Stimulated activated naive CD8-positive, alpha-beta T cell treated with anti-CD3 and anti-CD28 coated beads, Interleukin-15, amount 100 ng/mL, for 72 hours (primary cell): Measurements from ENCODE around the gene CDH13.

Experiments
- ATAC-seq: fragments of 150-1000 bp; cut with Tn5 transposase; 2 replicates; pipeline ENCODE4 v1.10.0; 2021; ENCODE audit warnings: mild to moderate bottlenecking, moderate library complexity
- DNase-seq, 2 donors: peaks; one replicate each; pipeline ENCODE4 v3.0.0; 2021 to 2022
- H3K27ac Mint-ChIP-seq, 2 donors: one replicate each; pipeline ENCODE4 v1.8.0; 2022; ENCODE audit warnings: mild to moderate bottlenecking in 2 of 2, mixed read lengths in 2 of 2, moderate library complexity in 2 of 2
- H3K27me3 Mint-ChIP-seq: one replicate; pipeline ENCODE4 v1.8.0; 2022; ENCODE audit warnings: mixed read lengths
- H3K4me1 Mint-ChIP-seq: one replicate; pipeline ENCODE4 v1.8.0; 2022; ENCODE audit warnings: mild to moderate bottlenecking, mixed read lengths
- H3K4me3 Mint-ChIP-seq, 2 donors: one replicate each; pipeline ENCODE4 v1.8.0; 2022; ENCODE audit warnings: mild to moderate bottlenecking in 2 of 2, mixed read lengths in 2 of 2, moderate library complexity in 1 of 2
- H3K9me3 Mint-ChIP-seq, 2 donors: one replicate each; pipeline ENCODE4 v1.8.0; 2022; ENCODE audit warnings: mixed read lengths in 2 of 2

Gene CDH13

GRCh38 chr16:83351846-83352245 is 725.1 kb downstream of the CDH13 start:
- no peak for DNase-seq
- Mint-ChIP-seq H3K9me3 (no peaks in the 10 kb centered on the region), H3K27ac (no peak overlapping the region), H3K27me3 (no peaks in the 10 kb centered on the region), H3K4me3 (no peak overlapping the region), H3K4me1 (no peaks in the 10 kb centered on the region)
- no peak for ATAC-seq

- Mint-ChIP-seq H3K27me3 (no peaks in the 10 kb centered on the region), H3K27ac (no peak overlapping the region), H3K9me3 (no peaks in the 10 kb centered on the region), H3K4me3 (no peak overlapping the region), H3K4me1 (no peaks in the 10 kb centered on the region)
- no peak for DNase-seq
- ATAC-seq: no peak
These were observed 726.5 kb downstream of the CDH13 start for GRCh38 chr16:83353241-83353640.

- Mint-ChIP-seq H3K27ac (no peak overlapping the region), H3K4me3 (no peak overlapping the region)
These were observed 727.2 kb downstream of the CDH13 start for GRCh38 chr16:83354015-83354414.

GRCh38 chr16:83355570-83356218 is 728.9 kb downstream of the CDH13 start:
- no peak overlapping the region for H3K4me3 Mint-ChIP-seq
- no peaks in the 10 kb centered on the region for H3K27me3 Mint-ChIP-seq
- DNase-seq: no peak
- no peak for ATAC-seq
- H3K27ac Mint-ChIP-seq: no peak overlapping the region
- no peaks in the 10 kb centered on the region for H3K4me1 Mint-ChIP-seq
- no peaks in the 10 kb centered on the region for H3K9me3 Mint-ChIP-seq

More at GRCh38 chr16:83354015-83354414, 727.2 kb downstream of the CDH13 start:
- DNase-seq (no peak), ATAC-seq (no peak)
- Mint-ChIP-seq H3K4me1 (no peaks in the 10 kb centered on the region), H3K27me3 (no peaks in the 10 kb centered on the region), H3K9me3 (no peaks in the 10 kb centered on the region)

GRCh38 chr16:83356266-83356665 is 729.5 kb downstream of the CDH13 start:
- no peak overlapping the region for H3K4me3 Mint-ChIP-seq
- DNase-seq: no peak
- ATAC-seq: peak; percentile 64
- H3K27ac Mint-ChIP-seq: no peak overlapping the region
- H3K27me3 Mint-ChIP-seq: no peaks in the 10 kb centered on the region
- no peaks in the 10 kb centered on the region for H3K4me1 Mint-ChIP-seq
- no peaks in the 10 kb centered on the region for H3K9me3 Mint-ChIP-seq

GRCh38 chr16:83356986-83357385 is 730.2 kb downstream of the CDH13 start:
- no peak for ATAC-seq
- no peaks in the 10 kb centered on the region for H3K9me3 Mint-ChIP-seq
- no peak overlapping the region for H3K4me3 Mint-ChIP-seq
- no peak for DNase-seq
- no peak overlapping the region for H3K27ac Mint-ChIP-seq
- no peaks in the 10 kb centered on the region for H3K27me3 Mint-ChIP-seq
- no peaks in the 10 kb centered on the region for H3K4me1 Mint-ChIP-seq

- Mint-ChIP-seq H3K27me3 (peaks cover 6% of the 10 kb centered on the region), H3K4me1 (no peaks in the 10 kb centered on the region), H3K9me3 (peaks cover 0 to 5% of the 10 kb centered on the region in 2 donors), H3K4me3 (no peak overlapping the region), H3K27ac (no peak overlapping the region)
- no peak for DNase-seq
- ATAC-seq: no peak
These were observed 736.8 kb downstream of the CDH13 start for GRCh38 chr16:83363521-83363920.

GRCh38 chr16:83365166-83365565 is 738.4 kb downstream of the CDH13 start:
- H3K4me1 Mint-ChIP-seq: no peaks in the 10 kb centered on the region
- H3K9me3 Mint-ChIP-seq: peaks cover 0 to 13% of the 10 kb centered on the region in 2 donors
- DNase-seq: no peak
- ATAC-seq: no peak
- H3K27ac Mint-ChIP-seq: no peak overlapping the region
- peaks cover 6% of the 10 kb centered on the region for H3K27me3 Mint-ChIP-seq
- H3K4me3 Mint-ChIP-seq: no peak overlapping the region

GRCh38 chr16:83366228-83366627 is 739.5 kb downstream of the CDH13 start:
- DNase-seq (no peak), ATAC-seq (no peak)
- peaks cover 6% of the 10 kb centered on the region for H3K27me3 Mint-ChIP-seq
- H3K27ac Mint-ChIP-seq: no peak overlapping the region
- H3K4me1 Mint-ChIP-seq: no peaks in the 10 kb centered on the region
- H3K4me3 Mint-ChIP-seq: no peak overlapping the region
- H3K9me3 Mint-ChIP-seq: peaks cover 0 to 13% of the 10 kb centered on the region in 2 donors

GRCh38 chr16:83374979-83375378 is 748.2 kb downstream of the CDH13 start:
- DNase-seq: no peak
- ATAC-seq: no peak
- peaks cover 0 to under 1% of the 10 kb centered on the region in 2 donors for H3K9me3 Mint-ChIP-seq
- no peaks in the 10 kb centered on the region for H3K27me3 Mint-ChIP-seq
- H3K4me1 Mint-ChIP-seq: no peaks in the 10 kb centered on the region
- no peak overlapping the region for H3K27ac Mint-ChIP-seq
- no peak overlapping the region for H3K4me3 Mint-ChIP-seq

- ATAC-seq: no peak
- no peak for DNase-seq
These were observed 763.0 kb downstream of the CDH13 start for GRCh38 chr16:83389751-83390150.

GRCh38 chr16:83390759-83391158 is 764.0 kb downstream of the CDH13 start:
- ATAC-seq: no peak
- Mint-ChIP-seq H3K27me3 (no peaks in the 10 kb centered on the region), H3K9me3 (peaks cover 0 to 30% of the 10 kb centered on the region in 2 donors), H3K4me1 (no peaks in the 10 kb centered on the region), H3K4me3 (no peak overlapping the region), H3K27ac (no peak overlapping the region)
- no peak for DNase-seq

More at GRCh38 chr16:83389751-83390150, 763.0 kb downstream of the CDH13 start:
- H3K9me3 Mint-ChIP-seq: peaks cover 0 to 24% of the 10 kb centered on the region in 2 donors
- no peaks in the 10 kb centered on the region for H3K4me1 Mint-ChIP-seq
- no peak overlapping the region for H3K27ac Mint-ChIP-seq
- no peaks in the 10 kb centered on the region for H3K27me3 Mint-ChIP-seq
- no peak overlapping the region for H3K4me3 Mint-ChIP-seq

GRCh38 chr16:83392743-83393142 is 766.0 kb downstream of the CDH13 start:
- ATAC-seq (no peak), DNase-seq (no peak)
- peaks cover 0 to 40% of the 10 kb centered on the region in 2 donors for H3K9me3 Mint-ChIP-seq
- H3K27ac Mint-ChIP-seq: no peak overlapping the region
- no peaks in the 10 kb centered on the region for H3K27me3 Mint-ChIP-seq
- no peak overlapping the region for H3K4me3 Mint-ChIP-seq
- no peaks in the 10 kb centered on the region for H3K4me1 Mint-ChIP-seq

GRCh38 chr16:83393196-83393981 is 766.6 kb downstream of the CDH13 start:
- peaks cover 0 to 40% of the 10 kb centered on the region in 2 donors for H3K9me3 Mint-ChIP-seq

GRCh38 chr16:83397601-83398291 is 771.0 kb downstream of the CDH13 start:
- Mint-ChIP-seq H3K9me3 (peaks cover 0 to 35% of the 10 kb centered on the region in 2 donors), H3K4me1 (no peaks in the 10 kb centered on the region), H3K4me3 (no peak overlapping the region), H3K27ac (no peak overlapping the region), H3K27me3 (no peaks in the 10 kb centered on the region)
- DNase-seq (no peak), ATAC-seq (no peak)

More at GRCh38 chr16:83393196-83393981, 766.6 kb downstream of the CDH13 start:
- DNase-seq (no peak), ATAC-seq (no peak)
- Mint-ChIP-seq H3K27ac (no peak overlapping the region), H3K4me3 (no peak overlapping the region), H3K4me1 (no peaks in the 10 kb centered on the region), H3K27me3 (no peaks in the 10 kb centered on the region)

GRCh38 chr16:83400234-83400633 is 773.5 kb downstream of the CDH13 start:
- no peak overlapping the region for H3K27ac Mint-ChIP-seq
- no peak overlapping the region for H3K4me3 Mint-ChIP-seq
- H3K4me1 Mint-ChIP-seq: no peaks in the 10 kb centered on the region
- ATAC-seq (no peak), DNase-seq (no peak)
- peaks cover 0 to 15% of the 10 kb centered on the region in 2 donors for H3K9me3 Mint-ChIP-seq
- H3K27me3 Mint-ChIP-seq: peaks cover 7% of the 10 kb centered on the region
